ENCODE measurements around the gene MCHR1.

DNA sequence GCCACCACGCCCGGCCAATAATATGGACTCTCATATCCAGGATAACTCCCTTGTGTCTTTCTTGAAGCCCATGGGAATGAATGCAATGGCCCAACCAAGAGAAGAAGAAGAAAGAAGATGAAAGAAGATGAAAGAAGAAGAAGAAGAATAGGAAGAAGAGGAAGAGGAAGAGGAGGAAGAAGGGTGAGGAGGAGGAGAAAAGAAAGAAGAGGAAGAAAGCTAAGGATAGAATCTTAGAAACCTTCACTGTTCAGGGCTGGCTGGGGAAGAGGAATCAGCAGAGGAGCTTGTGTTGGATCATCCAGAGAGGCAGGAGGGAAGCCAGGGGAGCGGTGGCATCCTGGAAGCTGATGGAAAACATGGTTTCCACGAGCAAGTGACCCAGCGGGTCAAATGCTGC, 28.9 kb downstream of the MCHR1 start:
- TF ChIP-seq CTCF (IDR thresholded peaks at IDR 0.05) (no peak), POLR2A (IDR thresholded peaks at IDR 0.05) (no peak)
